Measurements from ENCODE around the gene GPC5.
"Not testable (repeated sequence)": the region's sequence is repeated elsewhere in the genome, so short reads cannot be mapped to it uniquely, and the experiment has no call there.

Gene GPC5

GRCh38 chr13:92461831-92462230 lies 1063.4 kb downstream of the GPC5 start:
- DNase-seq (ENCODE audit: low spot score) = no peak

GRCh38 chr13:92463134-92463533 lies 1064.7 kb downstream of the GPC5 start:
- no peak for DNase-seq (ENCODE audit: low spot score)

DNA sequence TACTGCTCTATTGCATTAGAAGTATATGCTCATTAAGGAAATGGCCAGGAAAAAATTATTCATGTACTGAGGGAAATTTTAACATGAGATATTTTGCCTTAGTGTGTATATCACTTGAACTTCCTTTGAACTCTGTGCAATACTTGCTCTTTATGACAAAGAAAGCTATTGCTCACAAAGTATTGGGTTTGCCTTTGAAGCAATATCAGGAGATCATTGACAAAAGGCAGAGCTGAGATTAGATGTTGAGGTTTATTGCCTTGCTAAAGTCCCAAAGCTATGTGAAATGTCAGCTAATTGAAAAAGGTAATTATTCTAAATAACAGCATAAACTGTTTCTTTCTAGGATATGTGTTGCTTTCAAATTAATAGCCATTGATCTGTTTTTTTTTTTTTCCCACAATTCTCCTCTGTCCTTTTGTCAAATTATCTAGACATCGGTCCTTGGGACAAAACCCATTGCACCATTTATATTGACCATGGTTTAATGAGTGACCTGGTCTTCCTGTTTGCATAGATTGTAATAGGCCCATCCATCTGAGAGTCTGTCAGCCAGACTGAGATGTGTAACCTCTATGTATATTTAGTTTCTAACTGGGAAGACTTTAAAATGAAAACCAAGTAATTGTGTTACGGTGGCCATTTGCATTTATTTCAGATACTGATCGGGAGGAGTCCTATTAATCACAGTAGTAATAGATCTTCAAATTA lies 1075.5 kb downstream of the GPC5 start:
- no peak for DNase-seq (ENCODE audit: low spot score)

DNA sequence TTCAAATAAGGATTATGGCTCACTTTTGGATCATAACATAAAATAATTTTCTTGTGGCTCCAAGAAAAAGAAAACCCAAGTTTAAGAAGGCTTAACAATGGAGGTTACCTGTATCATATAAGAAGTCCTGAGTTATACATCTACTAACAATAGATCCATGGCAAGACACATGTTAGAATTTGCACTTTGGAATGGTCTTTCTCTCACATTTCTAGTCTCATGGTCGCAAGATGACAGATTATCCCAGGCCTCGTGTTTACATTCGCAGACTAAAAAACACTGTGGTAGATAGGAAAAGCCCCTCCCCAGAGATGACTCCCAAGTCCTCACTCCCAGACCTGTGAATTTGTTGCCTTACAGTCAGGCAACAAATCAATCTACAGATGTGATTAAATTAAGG lies 1082.0 kb downstream of the GPC5 start:
- DNase-seq (ENCODE audit: low spot score) = no peak

DNA sequence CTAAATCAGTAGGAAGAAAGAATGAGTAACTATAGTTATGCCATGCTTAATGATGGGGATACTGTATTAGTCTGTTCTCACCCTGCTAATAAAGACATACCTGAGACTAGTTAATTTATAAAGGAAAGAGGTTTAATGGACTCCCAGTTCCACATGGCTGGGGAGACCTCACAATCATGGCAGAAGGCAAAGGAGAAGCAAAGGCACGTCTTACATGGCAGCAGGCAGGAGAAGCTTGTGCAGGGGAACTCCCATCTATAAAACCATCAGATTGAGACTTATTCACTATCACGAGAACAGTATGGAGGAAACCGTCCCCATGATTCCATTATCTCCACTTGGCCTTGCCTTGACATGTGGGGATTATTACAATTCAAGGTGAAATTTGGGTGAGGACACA lies 1084.4 kb downstream of the GPC5 start:
- not testable (repeated sequence) for DNase-seq (ENCODE audit: low spot score)

DNA sequence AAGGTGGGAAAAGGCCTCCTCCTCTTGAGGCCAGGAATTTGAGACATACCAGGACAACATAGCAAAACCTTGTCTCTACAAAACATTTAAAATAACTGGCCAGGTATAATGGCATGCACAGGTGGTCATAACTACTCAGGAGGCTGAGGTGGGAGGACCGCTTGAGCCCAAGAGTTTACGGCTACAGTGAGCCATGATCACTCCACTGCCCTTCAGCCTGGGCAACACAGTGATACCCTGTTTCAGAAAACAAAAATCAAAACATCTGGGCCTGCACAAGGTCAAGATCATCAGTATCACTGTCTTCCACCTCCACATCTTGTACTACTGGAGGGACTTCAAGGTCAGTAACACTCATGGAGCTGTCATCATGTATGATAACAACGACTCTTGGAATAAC lies 1085.5 kb downstream of the GPC5 start:
- DNase-seq (ENCODE audit: low spot score) = no peak

GRCh38 chr13:92487238-92487637 lies 1088.8 kb downstream of the GPC5 start:
- no peak for DNase-seq (ENCODE audit: low spot score)

DNA sequence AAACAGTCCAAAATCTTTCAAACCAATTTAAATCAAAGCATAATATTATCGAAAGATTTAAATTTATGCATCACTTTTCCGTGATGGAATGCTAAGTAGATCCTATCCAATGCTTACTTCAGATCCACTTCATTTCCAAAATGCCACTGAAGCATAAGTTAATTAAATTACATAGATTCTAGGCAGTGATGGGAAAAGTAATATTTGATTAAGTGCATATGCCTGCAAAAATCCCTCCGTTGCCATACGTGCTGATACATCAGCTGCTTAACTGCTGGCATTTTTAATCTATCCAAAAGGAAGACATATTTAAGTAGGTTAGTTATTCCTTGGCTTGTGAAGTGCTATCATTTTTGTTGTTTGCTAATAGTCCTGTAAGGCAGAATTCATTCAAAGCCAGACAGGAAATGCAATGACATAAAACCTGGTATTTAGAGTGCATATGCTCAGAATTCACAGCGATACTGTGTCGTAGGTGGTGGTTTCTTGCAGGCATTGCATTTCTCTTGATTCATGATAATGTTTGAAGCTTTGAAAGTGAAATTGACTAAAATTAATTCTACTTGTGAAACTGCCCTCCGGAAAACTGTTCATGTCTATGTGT lies 1089.9 kb downstream of the GPC5 start:
- no peak for DNase-seq (ENCODE audit: low spot score)

DNA sequence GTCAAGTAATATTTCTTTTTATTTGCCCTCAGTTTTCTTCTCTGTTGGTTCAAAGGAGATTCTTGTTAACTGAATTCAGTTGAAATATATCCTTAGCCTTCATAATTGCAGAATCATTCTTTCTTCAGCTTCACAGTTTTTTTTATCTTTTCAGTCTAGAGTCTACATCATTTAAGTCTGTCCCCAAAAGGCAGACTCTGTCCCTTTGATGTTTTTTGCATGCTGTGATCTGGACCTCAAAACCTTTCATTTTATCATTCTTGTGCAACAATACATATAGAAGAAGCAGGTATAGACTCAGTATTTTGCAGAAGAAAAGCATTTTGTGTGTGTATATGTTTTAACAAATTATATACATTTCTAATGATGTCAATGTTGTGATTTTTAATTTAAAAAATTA lies 1093.4 kb downstream of the GPC5 start:
- no peak for DNase-seq (ENCODE audit: low spot score)

DNA sequence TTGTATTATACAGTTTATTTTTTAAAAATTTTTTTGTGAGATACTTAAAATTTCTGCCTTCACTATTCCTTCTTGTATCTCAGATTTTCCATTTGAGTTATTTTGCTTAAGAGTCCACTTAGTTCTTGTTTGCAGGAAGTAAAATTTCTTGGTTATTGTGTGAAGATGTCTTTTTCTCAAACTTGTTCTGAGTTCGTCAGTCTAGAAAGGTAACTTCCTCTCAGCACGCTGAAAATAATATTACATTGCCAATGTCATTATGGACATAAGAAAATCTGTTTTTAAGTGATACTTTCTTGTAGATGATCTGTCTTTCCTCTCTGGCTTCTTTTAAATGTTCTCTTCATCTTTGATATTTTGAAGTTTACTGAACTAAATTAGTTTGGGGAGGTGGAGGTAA lies 1096.5 kb downstream of the GPC5 start:
- no peak for DNase-seq (ENCODE audit: low spot score)

- DNase-seq (ENCODE audit: low spot score) = no peak
Observed at GRCh38 chr13:92500192-92500591, 1101.8 kb downstream of the GPC5 start.

DNA sequence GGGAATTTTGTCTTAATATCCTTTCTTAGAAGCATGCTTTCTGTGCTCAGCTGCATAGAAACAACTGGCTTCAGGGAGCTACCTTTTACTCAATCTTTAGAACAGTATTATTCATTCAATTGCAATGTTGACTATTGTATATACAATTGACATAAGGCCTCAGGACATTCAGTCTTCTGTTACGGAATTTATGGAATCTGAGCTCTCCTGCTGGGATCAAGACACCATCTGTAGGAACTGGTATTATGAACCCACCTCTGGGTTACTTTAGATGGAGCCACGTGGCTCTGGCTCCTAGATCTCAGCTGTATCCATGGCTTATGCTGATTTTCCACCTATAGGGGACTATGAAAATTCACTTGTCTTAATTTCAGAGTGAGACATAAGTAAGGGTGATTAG lies 1112.0 kb downstream of the GPC5 start:
- DNase-seq (ENCODE audit: low spot score) = no peak

GRCh38 chr13:92512852-92513251 lies 1114.4 kb downstream of the GPC5 start:
- DNase-seq (ENCODE audit: low spot score) = no peak

DNA sequence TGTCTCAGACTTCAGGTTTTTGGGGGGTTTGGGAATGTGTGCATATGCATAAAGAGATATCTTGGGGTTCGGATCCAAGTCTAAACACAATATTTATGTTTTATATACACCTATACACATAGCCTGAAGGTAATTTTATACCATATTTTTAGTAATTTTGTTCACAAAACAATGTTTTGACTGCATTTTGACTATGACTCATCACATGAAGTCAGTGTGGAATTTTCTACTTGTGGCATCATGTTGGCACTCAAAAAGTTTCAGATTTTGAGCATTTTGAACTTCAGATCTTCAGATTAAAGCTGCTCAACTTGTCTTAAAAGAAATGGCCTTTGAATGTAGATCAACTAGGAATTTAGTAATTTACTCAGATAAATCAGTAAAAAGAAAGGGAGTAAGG lies 1115.3 kb downstream of the GPC5 start:
- no peak for DNase-seq (ENCODE audit: low spot score)

DNA sequence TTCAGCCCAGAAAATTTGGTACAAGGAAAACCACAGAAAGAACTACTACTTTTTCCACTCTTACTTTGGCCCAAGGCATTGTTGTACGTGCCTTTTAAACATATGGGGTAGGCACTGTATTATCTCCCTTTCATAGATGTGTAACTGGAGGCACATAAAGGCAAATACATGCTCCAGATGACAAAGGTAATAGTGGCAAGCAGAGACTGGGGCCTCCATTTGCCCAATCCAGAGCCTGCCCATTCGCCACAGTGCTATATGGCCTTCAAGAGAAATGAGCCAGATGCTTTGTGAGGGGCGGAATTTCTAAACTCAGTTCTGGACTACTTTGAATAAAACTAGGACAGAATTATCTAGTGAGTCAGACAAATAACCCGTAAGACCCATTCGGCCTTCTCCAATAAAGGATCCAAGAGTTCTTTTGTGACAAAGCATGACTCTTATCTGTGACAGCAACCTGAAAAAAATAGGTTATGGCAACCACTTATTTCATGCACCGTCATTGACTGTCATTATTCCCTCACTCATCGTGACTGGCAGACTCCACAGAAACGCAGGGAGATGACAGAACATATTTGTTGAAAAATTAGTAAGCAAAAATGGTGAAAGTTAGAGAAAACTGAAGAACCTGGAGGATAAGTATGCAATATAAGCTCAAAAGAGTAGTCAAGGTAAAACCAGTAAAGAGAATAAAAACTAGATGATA lies 1116.2 kb downstream of the GPC5 start:
- DNase-seq (ENCODE audit: low spot score) = no peak

- DNase-seq (ENCODE audit: low spot score) = not testable (repeated sequence)
Observed at GRCh38 chr13:92516878-92517277, 1118.5 kb downstream of the GPC5 start.

DNA sequence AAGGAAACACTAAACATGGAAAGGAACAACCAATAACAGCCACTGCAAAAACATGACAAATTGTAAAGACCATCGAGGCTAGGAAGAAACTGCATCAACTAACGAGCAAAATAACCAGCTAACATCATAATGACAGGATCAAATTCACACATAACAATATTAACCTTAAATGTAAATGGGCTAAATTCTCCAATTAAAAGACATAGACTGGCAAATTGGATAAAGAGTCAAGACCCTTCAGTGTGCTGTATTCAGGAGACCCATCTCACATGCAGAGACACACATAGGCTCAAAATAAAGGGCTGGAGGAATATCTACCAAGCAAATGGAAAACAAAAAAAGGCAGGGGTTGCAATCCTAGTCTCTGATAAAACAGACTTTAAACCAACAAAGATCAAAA lies 1120.2 kb downstream of the GPC5 start:
- DNase-seq (ENCODE audit: low spot score) = not testable (repeated sequence)

DNA sequence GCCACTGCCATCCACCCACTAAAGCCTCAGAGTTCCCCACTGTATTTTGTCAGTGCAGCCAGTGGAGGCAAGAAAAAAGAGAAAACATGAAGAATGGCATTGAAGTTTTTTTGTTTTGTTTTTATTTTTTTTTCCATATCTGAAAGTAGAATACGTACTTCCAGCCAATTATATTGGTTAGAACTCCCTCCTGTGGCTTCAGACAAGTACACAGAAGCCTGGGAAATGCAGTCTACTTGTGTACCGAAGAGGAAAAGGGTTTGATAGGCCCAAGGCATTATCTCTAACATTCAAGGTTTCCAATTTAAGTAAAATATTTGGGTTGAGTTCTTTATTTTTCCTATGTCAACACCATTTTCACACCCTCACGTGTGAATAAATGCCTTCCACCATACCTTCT lies 1131.9 kb downstream of the GPC5 start:
- DNase-seq (ENCODE audit: low spot score) = no peak

GRCh38 chr13:92535222-92536006 lies 1137.0 kb downstream of the GPC5 start:
- DNase-seq (ENCODE audit: low spot score) = no peak

GRCh38 chr13:92537471-92537870 lies 1139.0 kb downstream of the GPC5 start:
- DNase-seq (ENCODE audit: low spot score) = no peak

GRCh38 chr13:92538164-92538563 lies 1139.7 kb downstream of the GPC5 start:
- no peak for DNase-seq (ENCODE audit: low spot score)

DNA sequence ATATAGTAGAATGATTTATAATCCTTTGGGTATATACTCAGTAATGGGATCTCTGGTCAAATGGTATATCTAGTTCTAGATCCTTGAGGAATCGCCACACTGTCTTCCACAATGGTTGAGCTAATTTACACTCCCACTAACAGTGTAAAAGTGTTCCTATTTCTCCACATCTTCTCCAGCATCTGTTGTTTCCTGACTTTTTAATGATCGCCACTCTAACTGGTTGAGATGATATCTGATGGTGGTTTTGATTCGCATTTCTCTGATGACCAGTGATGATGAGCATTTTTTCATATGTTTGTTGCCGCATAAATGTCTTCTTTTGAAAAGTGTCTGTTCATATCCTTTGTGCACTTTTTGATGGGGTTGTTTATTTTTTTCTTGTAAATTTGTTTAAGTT lies 1140.7 kb downstream of the GPC5 start:
- DNase-seq (ENCODE audit: low spot score) = not testable (repeated sequence)

GRCh38 chr13:92547266-92547665 lies 1148.8 kb downstream of the GPC5 start:
- no peak for DNase-seq (ENCODE audit: low spot score)
